HepG2 (cell line): ENCODE results near the gene PNPLA2. TPM values are rescaled to one million over a fixed set of nuclear protein-coding genes. Genes with fewer than 3 reads are reported as not detected.
A peak's percentile ranks its signal among the peaks of the same experiment; 100 is the strongest.

ENCODE experiments used
- ARHGAP35 ChIP-seq: sonication (generic); formaldehyde crosslinking; IDR thresholded peaks from 2 replicates; pipeline ENCODE4 v1.9.0; 2022; ENCODE audit warnings: mild to moderate bottlenecking, inconsistent platforms, moderate library complexity, missing genetic modification reagents, borderline replicate concordance
- FOXP1 ChIP-seq, 2 experiments: fragments of 450-650 bp in 1 of 2; IDR thresholded peaks; 2 replicates each; pipeline ENCODE4 v1.6.1; 2017 to 2018; ENCODE audit warnings: antibody characterized with exemption in 1 of 2
- GATAD2A ChIP-seq: IDR thresholded peaks from 2 replicates; pipeline ENCODE4 v1.6.1; 2016
- GPN1 ChIP-seq: sonication (generic); formaldehyde crosslinking; IDR thresholded peaks from 2 replicates; pipeline ENCODE4 v1.5.1; 2020; ENCODE audit warnings: missing genetic modification reagents, borderline replicate concordance
- GZF1 ChIP-seq: sonication (generic); formaldehyde crosslinking; IDR thresholded peaks from 2 replicates; pipeline ENCODE4 v1.5.1; 2020; ENCODE audit warnings: mild to moderate bottlenecking, missing genetic modification reagents
- HOXA3 ChIP-seq: sonication (generic); formaldehyde crosslinking; IDR thresholded peaks from 2 replicates; pipeline ENCODE4 v1.5.0; 2020; ENCODE audit warnings: missing genetic modification reagents
- KMT2B ChIP-seq: IDR thresholded peaks from 2 replicates; pipeline ENCODE4 v1.6.1; 2016; ENCODE audit warnings: missing genetic modification reagents, missing compliant biosample characterization
- MAFG ChIP-seq: sonication (generic); formaldehyde crosslinking; IDR thresholded peaks from 2 replicates; pipeline ENCODE4 v1.5.1; 2020; ENCODE audit warnings: mild to moderate bottlenecking, missing genetic modification reagents
- MXD4 ChIP-seq: IDR thresholded peaks from 2 replicates; pipeline ENCODE4 v1.6.1; 2016; ENCODE audit warnings: mild to moderate bottlenecking, missing biosample characterization, missing genetic modification reagents
- NFATC3 ChIP-seq: sonication (generic); formaldehyde crosslinking; IDR thresholded peaks from 2 replicates; pipeline ENCODE4 v1.5.1; 2020; ENCODE audit warnings: mild to moderate bottlenecking, missing genetic modification reagents
- RFXANK ChIP-seq: IDR thresholded peaks from 2 replicates; pipeline ENCODE4 v1.6.1; 2016
- RXRB ChIP-seq: IDR thresholded peaks from 2 replicates; pipeline ENCODE4 v1.6.1; 2016; ENCODE audit warnings: borderline replicate concordance, missing genetic modification reagents, missing compliant biosample characterization
- SCMH1 ChIP-seq: sonication (generic); formaldehyde crosslinking; IDR thresholded peaks from 2 replicates; pipeline ENCODE4 v1.9.0; 2021; ENCODE audit warnings: missing genetic modification reagents, mild to moderate bottlenecking, borderline replicate concordance
- SIX1 ChIP-seq: sonication (generic); formaldehyde crosslinking; IDR thresholded peaks from 2 replicates; pipeline ENCODE4 v1.4.0; 2020; ENCODE audit warnings: missing genetic modification reagents, borderline replicate concordance
- SRSF1 ChIP-seq: fragments of 200-400 bp; formaldehyde crosslinking; optimal IDR thresholded peaks from 2 replicates; pipeline ENCODE3; 2017; ENCODE audit warnings: mild to moderate bottlenecking, low read depth, low read length, moderate library complexity
- THYN1 ChIP-seq: sonication (generic); formaldehyde crosslinking; IDR thresholded peaks from 2 replicates; pipeline ENCODE4 v1.8.1; 2023; ENCODE audit warnings: low read depth, mild to moderate bottlenecking, moderate library complexity, missing genetic modification reagents, borderline replicate concordance
- ZKSCAN8 ChIP-seq: IDR thresholded peaks from 2 replicates; pipeline ENCODE4 v1.6.1; 2016; ENCODE audit warnings: borderline replicate concordance, missing genetic modification reagents, missing compliant biosample characterization
- ZNF143 ChIP-seq: sonication (generic); formaldehyde crosslinking; IDR thresholded peaks from 2 replicates; pipeline ENCODE4 v1.4.0; 2020; ENCODE audit warnings: missing genetic modification reagents
- ZNF234 ChIP-seq: sonication (generic); formaldehyde crosslinking; conservative IDR thresholded peaks from 2 replicates; pipeline ENCODE4 v1.5.1; 2020; ENCODE audit warnings: mild to moderate bottlenecking, missing genetic modification reagents
- ZNF235 ChIP-seq: sonication (generic); formaldehyde crosslinking; IDR thresholded peaks from 2 replicates; pipeline ENCODE4 v1.8.1; 2023; ENCODE audit warnings: mild to moderate bottlenecking, missing genetic modification reagents, borderline replicate concordance
- ZNF660 ChIP-seq: sonication (generic); formaldehyde crosslinking; IDR thresholded peaks from 2 replicates; pipeline ENCODE4 v1.5.1; 2020; ENCODE audit warnings: mild to moderate bottlenecking, low read depth, missing genetic modification reagents, borderline replicate concordance
- polyA plus RNA-seq, 8 experiments: library from polyadenylated mRNA; depleted of rRNA in 3 of 8; stranded (reverse) in 7 of 8; unstranded in 1 of 8; fragments of >200 nt; fragmentation: Illumina TruSeq in 4 of 8; extraction: Trizol in 4 of 8; gene quantifications; 2 replicates each; pipeline versions ENCODE4 v1.2.1 to v1.2.3, GENCODE V29; 2011 to 2016; ENCODE audit warnings: low read depth in 4 of 8, missing spikeins in 1 of 8, mixed read lengths in 1 of 8; ENCODE audit not compliant: insufficient read depth in 1 of 8
- total RNA-seq, 5 experiments: library from RNA; depleted of rRNA; stranded (reverse); fragments of >200 nt; fragmentation: Illumina TruSeq; extraction: Trizol; gene quantifications; 2 replicates each; pipeline ENCODE4 v1.2.3, GENCODE V29; 2016; ENCODE audit warnings: low read depth in 1 of 5
- TF ChIP-seq, protein P1 (sequence below): sonication (generic); formaldehyde crosslinking; IDR thresholded peaks from 2 replicates; pipeline ENCODE4 v1.5.0; 2020; ENCODE audit warnings: mild to moderate bottlenecking, missing genetic modification reagents
- TF ChIP-seq, protein P2 (sequence below): sonication (generic); formaldehyde crosslinking; IDR thresholded peaks from 2 replicates; pipeline ENCODE4 v1.5.0; 2020; ENCODE audit warnings: missing genetic modification reagents, mild to moderate bottlenecking, borderline replicate concordance
- TF ChIP-seq, protein P3 (sequence below): sonication (generic); formaldehyde crosslinking; IDR thresholded peaks from 2 replicates; pipeline ENCODE4 v1.8.0; 2022; ENCODE audit warnings: low read depth, missing genetic modification reagents
- TF ChIP-seq, protein P4 (sequence below): sonication (generic); formaldehyde crosslinking; IDR thresholded peaks from 2 replicates; pipeline ENCODE4 v1.4.0; 2020; ENCODE audit warnings: low read depth, mild to moderate bottlenecking, missing genetic modification reagents

The PNPLA2 gene
- total and polyA plus RNA-seq, 2 of the 13 experiments (the other 11 are each of a cell fraction or from before 2014, with no cell fraction given) = 10.5 to 43.2 TPM

DNA sequence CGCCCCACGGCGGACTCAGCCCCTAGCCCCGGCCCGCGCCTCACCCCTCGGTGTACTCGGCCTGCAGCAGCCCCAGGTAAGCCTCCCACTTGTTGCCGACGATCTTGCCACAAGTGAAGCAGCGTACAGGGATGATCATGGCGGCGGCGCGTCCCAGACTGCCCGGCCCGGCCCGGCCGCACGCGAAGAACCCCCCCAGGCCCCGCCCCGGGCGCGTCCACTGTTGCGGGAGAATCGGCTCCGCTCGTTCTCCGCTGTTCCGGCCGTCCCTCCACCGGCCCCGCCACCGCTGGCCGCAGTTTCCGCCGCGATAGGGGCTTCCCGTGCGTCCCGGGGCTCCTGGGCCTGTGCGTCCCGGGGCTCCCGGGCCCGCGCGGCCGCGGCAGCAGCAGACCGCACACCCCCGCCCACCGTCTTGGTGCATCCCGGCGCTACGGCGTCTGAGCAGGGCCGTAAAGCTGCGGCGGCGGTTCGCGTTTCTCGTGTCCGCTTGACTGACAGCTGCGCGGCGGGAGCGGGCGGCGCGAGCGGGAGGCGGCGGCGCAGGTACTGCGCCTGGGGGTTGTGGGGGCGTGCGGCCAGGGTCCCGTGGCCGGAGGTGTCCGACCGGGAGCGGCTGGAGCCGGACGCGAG is 23.8 kb downstream of the PNPLA2 start, which contains the start of the genes POLR2L and TSPAN4 (continued):
- 0 out of 2 replicates have a peak, but pooled peaks have one; percentile 34 for TF ChIP-seq ZNF235 (CRISPR knock-in tag)
- no peak for TF ChIP-seq RXRB (CRISPR knock-in tag)
- TF ChIP-seq MAFG (CRISPR knock-in tag) = no peak
- peak; percentile 18; the same call in 1 of the 2 replicates for TF ChIP-seq ZNF143
- TF ChIP-seq, protein P1, sequence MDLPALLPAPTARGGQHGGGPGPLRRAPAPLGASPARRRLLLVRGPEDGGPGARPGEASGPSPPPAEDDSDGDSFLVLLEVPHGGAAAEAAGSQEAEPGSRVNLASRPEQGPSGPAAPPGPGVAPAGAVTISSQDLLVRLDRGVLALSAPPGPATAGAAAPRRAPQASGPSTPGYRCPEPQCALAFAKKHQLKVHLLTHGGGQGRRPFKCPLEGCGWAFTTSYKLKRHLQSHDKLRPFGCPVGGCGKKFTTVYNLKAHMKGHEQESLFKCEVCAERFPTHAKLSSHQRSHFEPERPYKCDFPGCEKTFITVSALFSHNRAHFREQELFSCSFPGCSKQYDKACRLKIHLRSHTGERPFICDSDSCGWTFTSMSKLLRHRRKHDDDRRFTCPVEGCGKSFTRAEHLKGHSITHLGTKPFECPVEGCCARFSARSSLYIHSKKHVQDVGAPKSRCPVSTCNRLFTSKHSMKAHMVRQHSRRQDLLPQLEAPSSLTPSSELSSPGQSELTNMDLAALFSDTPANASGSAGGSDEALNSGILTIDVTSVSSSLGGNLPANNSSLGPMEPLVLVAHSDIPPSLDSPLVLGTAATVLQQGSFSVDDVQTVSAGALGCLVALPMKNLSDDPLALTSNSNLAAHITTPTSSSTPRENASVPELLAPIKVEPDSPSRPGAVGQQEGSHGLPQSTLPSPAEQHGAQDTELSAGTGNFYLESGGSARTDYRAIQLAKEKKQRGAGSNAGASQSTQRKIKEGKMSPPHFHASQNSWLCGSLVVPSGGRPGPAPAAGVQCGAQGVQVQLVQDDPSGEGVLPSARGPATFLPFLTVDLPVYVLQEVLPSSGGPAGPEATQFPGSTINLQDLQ (CRISPR knock-in tag) = peak; percentile 56; the same call in 1 of the 2 replicates
- no peak for TF ChIP-seq GPN1 (CRISPR knock-in tag)
- TF ChIP-seq SIX1 (CRISPR knock-in tag) = no peak
- TF ChIP-seq KMT2B = no peak
- TF ChIP-seq, protein P2, sequence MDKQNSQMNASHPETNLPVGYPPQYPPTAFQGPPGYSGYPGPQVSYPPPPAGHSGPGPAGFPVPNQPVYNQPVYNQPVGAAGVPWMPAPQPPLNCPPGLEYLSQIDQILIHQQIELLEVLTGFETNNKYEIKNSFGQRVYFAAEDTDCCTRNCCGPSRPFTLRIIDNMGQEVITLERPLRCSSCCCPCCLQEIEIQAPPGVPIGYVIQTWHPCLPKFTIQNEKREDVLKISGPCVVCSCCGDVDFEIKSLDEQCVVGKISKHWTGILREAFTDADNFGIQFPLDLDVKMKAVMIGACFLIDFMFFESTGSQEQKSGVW = no peak
- peak; percentile 100 for TF ChIP-seq MXD4 (CRISPR knock-in tag)
- TF ChIP-seq SCMH1 (CRISPR knock-in tag) = no peak
- peak; percentile 96 for TF ChIP-seq SRSF1
- peak; percentile 38; the same call in 1 of the 2 replicates for TF ChIP-seq ARHGAP35 (CRISPR knock-in tag)
- TF ChIP-seq ZNF660 (CRISPR knock-in tag) = no peak
- no peak for TF ChIP-seq RFXANK (CRISPR knock-in tag)
- no peak for TF ChIP-seq FOXP1 (IDR thresholded peaks at IDR 0.05)
- TF ChIP-seq FOXP1 (CRISPR knock-in tag; IDR thresholded peaks at IDR 0.05) = no peak
- no peak; the same call in 1 of the 2 replicates for TF ChIP-seq ZKSCAN8 (CRISPR knock-in tag)
- TF ChIP-seq ZNF234 (CRISPR knock-in tag) = no peak
- no peak for TF ChIP-seq NFATC3 (CRISPR knock-in tag)
- no peak for TF ChIP-seq GZF1 (CRISPR knock-in tag)
- TF ChIP-seq HOXA3 = peak; percentile 52
- TF ChIP-seq, protein P3, sequence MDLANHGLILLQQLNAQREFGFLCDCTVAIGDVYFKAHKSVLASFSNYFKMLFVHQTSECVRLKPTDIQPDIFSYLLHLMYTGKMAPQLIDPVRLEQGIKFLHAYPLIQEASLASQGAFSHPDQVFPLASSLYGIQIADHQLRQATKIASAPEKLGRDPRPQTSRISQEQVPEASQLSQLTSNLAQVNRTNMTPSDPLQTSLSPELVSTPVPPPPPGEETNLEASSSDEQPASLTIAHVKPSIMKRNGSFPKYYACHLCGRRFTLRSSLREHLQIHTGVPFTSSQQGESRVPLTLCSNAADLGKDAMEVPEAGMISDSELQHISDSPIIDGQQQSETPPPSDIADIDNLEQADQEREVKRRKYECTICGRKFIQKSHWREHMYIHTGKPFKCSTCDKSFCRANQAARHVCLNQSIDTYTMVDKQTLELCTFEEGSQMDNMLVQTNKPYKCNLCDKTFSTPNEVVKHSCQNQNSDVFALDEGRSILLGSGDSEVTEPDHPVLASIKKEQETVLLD (CRISPR knock-in tag) = no peak
- no peak for TF ChIP-seq GATAD2A (CRISPR knock-in tag)
- TF ChIP-seq THYN1 = no peak
- TF ChIP-seq, protein P4, sequence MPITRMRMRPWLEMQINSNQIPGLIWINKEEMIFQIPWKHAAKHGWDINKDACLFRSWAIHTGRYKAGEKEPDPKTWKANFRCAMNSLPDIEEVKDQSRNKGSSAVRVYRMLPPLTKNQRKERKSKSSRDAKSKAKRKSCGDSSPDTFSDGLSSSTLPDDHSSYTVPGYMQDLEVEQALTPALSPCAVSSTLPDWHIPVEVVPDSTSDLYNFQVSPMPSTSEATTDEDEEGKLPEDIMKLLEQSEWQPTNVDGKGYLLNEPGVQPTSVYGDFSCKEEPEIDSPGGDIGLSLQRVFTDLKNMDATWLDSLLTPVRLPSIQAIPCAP = no peak
